CD4-positive, CD25-positive, alpha-beta regulatory T cell (primary cell): ENCODE results near the gene ATP6V1C2. TPM values are rescaled to one million over a fixed set of nuclear protein-coding genes. Genes with fewer than 3 reads are reported as not detected.

Experiments used
- ATAC-seq, 2 donors: fragments of 150-1000 bp; cut with Tn5 transposase; one replicate each; pipeline ENCODE4 v1.10.0; 2021; ENCODE audit warnings: low read depth in 2 of 2, moderate number of reproducible peaks in 2 of 2, moderate library complexity in 1 of 2
- DNase-seq, 3 donors: peaks; one replicate each; pipeline versions ENCODE4 v3.0.0 to v3.0.0-alpha.2; 2012 to 2022; ENCODE audit warnings: mixed read lengths in 1 of 3
- H3K27ac ChIP-seq: one replicate; pipeline ENCODE4 v1.7.0; 2013; ENCODE audit warnings: mild to moderate bottlenecking, low read length; ENCODE audit not compliant: insufficient read depth, poor library complexity, severe bottlenecking
- H3K27me3 ChIP-seq: one replicate; pipeline ENCODE4 v1.7.0; 2013; ENCODE audit warnings: low read length; ENCODE audit not compliant: control insufficient read depth, insufficient read depth
- H3K36me3 ChIP-seq: one replicate; pipeline ENCODE4 v1.7.0; 2013; ENCODE audit warnings: mild to moderate bottlenecking, low read length, moderate library complexity; ENCODE audit not compliant: control insufficient read depth, insufficient read depth
- H3K4me1 ChIP-seq: 2 replicates; pipeline ENCODE4 v1.7.0; 2013; ENCODE audit warnings: mild to moderate bottlenecking, low read length; ENCODE audit not compliant: insufficient read depth, control insufficient read depth, poor library complexity, severe bottlenecking
- H3K4me3 ChIP-seq: one replicate; pipeline ENCODE4 v1.7.0; 2013; ENCODE audit warnings: low read depth, mild to moderate bottlenecking, low read length, moderate library complexity
- H3K9me3 ChIP-seq, 2 experiments: 1 replicate in 1 of 2; 2 replicates in 1 of 2; pipeline ENCODE4 v1.7.0; 2013; ENCODE audit warnings: low read length in 2 of 2, mild to moderate bottlenecking in 1 of 2, moderate library complexity in 1 of 2; ENCODE audit not compliant: control insufficient read depth in 2 of 2
- H3K27ac Mint-ChIP-seq, 3 donors: one replicate each; pipeline ENCODE4 v1.8.0; 2020 to 2022; ENCODE audit warnings: mild to moderate bottlenecking in 3 of 3, mixed read lengths in 3 of 3, moderate library complexity in 2 of 3
- H3K27me3 Mint-ChIP-seq: one replicate; pipeline ENCODE4 v1.8.0; 2022; ENCODE audit warnings: mild to moderate bottlenecking, mixed read lengths
- H3K36me3 Mint-ChIP-seq: one replicate; pipeline ENCODE4 v1.8.0; 2020; ENCODE audit warnings: mixed read lengths
- H3K4me1 Mint-ChIP-seq, 4 donors: one replicate each; pipeline ENCODE4 v1.8.0; 2020 to 2022; ENCODE audit warnings: mixed read lengths in 4 of 4, mild to moderate bottlenecking in 1 of 4
- H3K4me3 Mint-ChIP-seq, 4 donors: one replicate each; pipeline ENCODE4 v1.8.0; 2020 to 2022; ENCODE audit warnings: mild to moderate bottlenecking in 4 of 4, mixed read lengths in 4 of 4, moderate library complexity in 3 of 4
- H3K9me3 Mint-ChIP-seq, 7 donors: one replicate each; pipeline ENCODE4 v1.8.0; 2020 to 2022; ENCODE audit warnings: mixed read lengths in 7 of 7, mild to moderate bottlenecking in 3 of 7, moderate library complexity in 2 of 7
- polyA plus RNA-seq, 4 donors: library from polyadenylated mRNA; unstranded; fragments of 300-500 nt; fragmentation: Illumina TruSeq; gene quantifications; one replicate each; pipeline ENCODE4 v1.2.3, GENCODE V29; 2021
- total RNA-seq: library from RNA; stranded (reverse); gene quantifications from one replicate; pipeline ENCODE4 v1.2.3, GENCODE V29; 2022

Gene ATP6V1C2
- total and polyA plus RNA-seq, 5 donors from 2014 or later, result 0.09 to 0.11 TPM; not detected in 3

- Histone ChIP-seq H3K27ac (no peak overlapping the region), H3K4me1 (peaks cover 31% of the 10 kb centered on the region), H3K4me3 (no peak overlapping the region), H3K9me3 (no peaks in the 10 kb centered on the region), H3K27me3 (no peaks in the 10 kb centered on the region), H3K36me3 (no peaks in the 10 kb centered on the region)
- H3K27ac Mint-ChIP-seq, result peak overlapping the region in 1 of 3 donors; percentile 50
- peaks cover 3 to 13% (median 5%) of the 10 kb centered on the region in 4 donors for H3K4me1 Mint-ChIP-seq
- no peak for DNase-seq
- no peaks in the 10 kb centered on the region for H3K36me3 Mint-ChIP-seq
- no peaks in the 10 kb centered on the region for H3K27me3 Mint-ChIP-seq
- peak overlapping the region in 1 of 4 donors; percentile 97 for H3K4me3 Mint-ChIP-seq
- ATAC-seq, result no peak
- no peaks in the 10 kb centered on the region for H3K9me3 Mint-ChIP-seq
Measured at GRCh38 chr2:10691521-10691920, 29.9 kb upstream of the ATP6V1C2 start.

- Histone ChIP-seq H3K4me1 (no peaks in the 10 kb centered on the region), H3K4me3 (no peak overlapping the region), H3K9me3 (no peaks in the 10 kb centered on the region), H3K36me3 (no peaks in the 10 kb centered on the region), H3K27ac (no peak overlapping the region), H3K27me3 (no peaks in the 10 kb centered on the region)
- H3K27ac Mint-ChIP-seq, result no peak overlapping the region
- ATAC-seq (no peak), DNase-seq (no peak)
- no peak overlapping the region for H3K4me3 Mint-ChIP-seq
- H3K36me3 Mint-ChIP-seq, result no peaks in the 10 kb centered on the region
- peaks cover 0 to 8% (median 0%) of the 10 kb centered on the region in 4 donors for H3K4me1 Mint-ChIP-seq
- no peaks in the 10 kb centered on the region for H3K27me3 Mint-ChIP-seq
- H3K9me3 Mint-ChIP-seq, result no peaks in the 10 kb centered on the region
Measured at GRCh38 chr2:10700078-10700803, 21.2 kb upstream of the ATP6V1C2 start.

- Histone ChIP-seq H3K27ac (no peak overlapping the region), H3K4me3 (no peak overlapping the region), H3K36me3 (no peaks in the 10 kb centered on the region), H3K4me1 (no peaks in the 10 kb centered on the region), H3K27me3 (no peaks in the 10 kb centered on the region), H3K9me3 (no peaks in the 10 kb centered on the region)
- Mint-ChIP-seq H3K36me3 (no peaks in the 10 kb centered on the region), H3K4me1 (peaks cover 0 to 8% (median 0%) of the 10 kb centered on the region in 4 donors), H3K27me3 (peaks cover 23% of the 10 kb centered on the region), H3K27ac (no peak overlapping the region), H3K9me3 (no peaks in the 10 kb centered on the region), H3K4me3 (no peak overlapping the region)
- ATAC-seq, result no peak
- DNase-seq, result no peak
Measured at GRCh38 chr2:10704034-10704594, 17.3 kb upstream of the ATP6V1C2 start.

DNA sequence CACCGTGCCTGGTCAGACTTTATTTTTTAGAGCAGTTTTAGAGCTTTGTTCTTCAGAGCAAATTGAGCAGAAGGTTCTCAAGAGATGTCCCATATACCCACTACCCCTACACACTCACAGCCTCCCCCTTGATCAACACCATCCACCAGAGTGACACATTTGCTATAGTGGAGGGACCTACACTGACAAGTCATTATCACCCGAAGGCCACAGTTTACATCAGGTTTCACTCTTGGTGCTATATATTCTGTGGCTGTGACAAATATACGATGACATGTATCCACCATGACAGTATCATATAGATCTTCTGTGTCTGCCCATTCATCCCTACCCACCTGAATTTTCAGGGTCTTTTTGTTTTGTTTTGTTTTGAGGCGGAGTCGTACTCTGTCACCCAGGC, 15.4 kb upstream of the ATP6V1C2 start:
- H3K4me3 Mint-ChIP-seq, result no peak overlapping the region
- Histone ChIP-seq H3K9me3 (no peaks in the 10 kb centered on the region), H3K27ac (no peak overlapping the region), H3K27me3 (peaks cover 5% of the 10 kb centered on the region), H3K4me1 (no peaks in the 10 kb centered on the region), H3K4me3 (no peak overlapping the region), H3K36me3 (no peaks in the 10 kb centered on the region)
- peaks cover 33% of the 10 kb centered on the region for H3K27me3 Mint-ChIP-seq
- no peaks in the 10 kb centered on the region for H3K4me1 Mint-ChIP-seq
- no peaks in the 10 kb centered on the region for H3K9me3 Mint-ChIP-seq
- no peak for ATAC-seq
- DNase-seq, result no peak
- H3K27ac Mint-ChIP-seq, result no peak overlapping the region
- no peaks in the 10 kb centered on the region for H3K36me3 Mint-ChIP-seq

- no peaks in the 10 kb centered on the region for H3K9me3 ChIP-seq
- Mint-ChIP-seq H3K27me3 (peaks cover 39% of the 10 kb centered on the region), H3K4me3 (no peak overlapping the region), H3K36me3 (no peaks in the 10 kb centered on the region), H3K9me3 (no peaks in the 10 kb centered on the region), H3K4me1 (peaks cover 0 to 9% (median 1%) of the 10 kb centered on the region in 4 donors), H3K27ac (no peak overlapping the region)
- no peak for ATAC-seq
- no peak overlapping the region for H3K27ac ChIP-seq
- H3K4me1 ChIP-seq, result no peaks in the 10 kb centered on the region
- no peak for DNase-seq
- no peak overlapping the region for H3K4me3 ChIP-seq
- H3K36me3 ChIP-seq, result no peaks in the 10 kb centered on the region
- peaks cover 5% of the 10 kb centered on the region for H3K27me3 ChIP-seq
Measured at GRCh38 chr2:10707831-10708230, 13.6 kb upstream of the ATP6V1C2 start.

DNA sequence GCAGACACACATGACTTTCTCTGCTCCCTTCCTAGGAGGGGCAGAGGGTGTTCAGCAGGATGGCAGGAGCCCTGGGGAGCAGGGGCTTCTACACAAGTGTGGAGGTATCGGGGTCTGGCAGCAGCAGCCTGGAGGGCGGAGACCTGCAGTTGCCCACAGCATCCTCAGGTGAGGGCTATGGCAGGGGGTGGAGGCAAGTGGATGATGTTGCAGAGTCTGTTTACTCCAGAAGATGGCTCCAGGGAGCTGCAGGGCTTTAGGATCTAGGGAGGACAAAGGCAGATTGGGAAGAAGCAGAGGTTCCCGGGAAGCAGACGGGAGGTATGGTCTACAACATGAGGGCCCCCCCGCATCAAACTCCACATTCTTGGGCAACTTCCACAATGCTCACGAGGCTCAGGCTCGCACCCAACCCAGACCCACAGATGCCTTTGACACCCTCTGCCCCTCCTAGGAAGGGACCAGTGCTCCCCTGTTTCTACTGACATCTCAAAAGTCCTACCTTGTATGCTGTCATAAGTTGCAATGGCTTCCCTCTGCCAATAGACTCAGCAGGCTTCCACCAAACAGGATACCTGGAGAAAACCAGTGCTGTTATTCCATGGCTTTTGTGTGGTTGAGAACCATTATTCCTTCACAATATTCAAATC, 12.0 kb upstream of the ATP6V1C2 start:
- Histone ChIP-seq H3K27me3 (peaks cover 5% of the 10 kb centered on the region), H3K9me3 (no peaks in the 10 kb centered on the region), H3K4me3 (no peak overlapping the region), H3K4me1 (no peaks in the 10 kb centered on the region), H3K36me3 (no peaks in the 10 kb centered on the region), H3K27ac (no peak overlapping the region)
- Mint-ChIP-seq H3K36me3 (no peaks in the 10 kb centered on the region), H3K4me1 (peaks cover 0 to 11% (median 1%) of the 10 kb centered on the region in 4 donors), H3K27ac (no peak overlapping the region), H3K27me3 (peaks cover 45% of the 10 kb centered on the region), H3K4me3 (no peak overlapping the region), H3K9me3 (no peaks in the 10 kb centered on the region)
- no peak for DNase-seq
- no peak for ATAC-seq

DNA sequence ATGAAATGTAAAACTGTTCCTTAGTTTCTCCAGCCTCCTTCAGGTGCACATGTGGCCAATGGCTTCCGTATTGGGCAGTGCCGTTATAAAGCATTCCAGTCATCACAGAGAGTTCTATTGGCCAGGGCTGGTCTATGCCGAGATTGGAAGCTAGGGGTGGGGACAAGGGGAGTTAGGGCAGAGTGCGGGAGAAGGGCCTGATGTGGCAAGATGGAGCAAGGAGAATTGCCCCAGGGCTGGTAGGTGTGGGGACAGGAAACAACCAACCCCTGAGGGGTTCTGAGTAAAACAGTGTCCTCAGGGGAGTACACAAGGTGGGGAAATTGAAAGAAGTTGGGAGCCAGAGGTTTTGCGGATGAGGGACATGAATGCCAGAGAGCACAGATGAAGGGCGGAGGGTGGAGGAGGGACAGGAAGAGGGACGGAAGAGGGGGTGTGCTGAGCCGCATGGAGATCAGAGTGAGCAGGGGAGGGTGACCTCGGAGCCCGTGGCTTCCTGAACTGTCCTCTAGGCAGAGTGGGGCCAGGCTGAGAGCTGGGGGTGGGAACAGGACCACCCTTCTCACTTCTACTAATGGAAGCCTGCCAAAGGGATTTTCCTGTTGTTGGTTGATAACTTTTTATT, 9.1 kb upstream of the ATP6V1C2 start:
- H3K36me3 ChIP-seq, result no peaks in the 10 kb centered on the region
- no peak overlapping the region for H3K4me3 ChIP-seq
- Mint-ChIP-seq H3K36me3 (no peaks in the 10 kb centered on the region), H3K27me3 (peaks cover 59% of the 10 kb centered on the region), H3K9me3 (no peaks in the 10 kb centered on the region), H3K4me3 (no peak overlapping the region), H3K27ac (peak overlapping the region in 2 of 3 donors; percentile 65), H3K4me1 (peaks cover 0 to 11% (median 1%) of the 10 kb centered on the region in 4 donors)
- peaks cover 5% of the 10 kb centered on the region for H3K27me3 ChIP-seq
- no peaks in the 10 kb centered on the region for H3K4me1 ChIP-seq
- H3K27ac ChIP-seq, result no peak overlapping the region
- DNase-seq (peak in 1 of 3 donors; percentile 36), ATAC-seq (peak in 1 of 2 donors; percentile 57)
- no peaks in the 10 kb centered on the region for H3K9me3 ChIP-seq
